Nephron (organoid): ENCODE results near the gene C3orf70.

Experiments used
- H3K27ac Mint-ChIP-seq, 3 experiments: 2 replicates each; pipeline ENCODE4 v1.8.0; 2020; ENCODE audit warnings: mixed read lengths in 3 of 3, mild to moderate bottlenecking in 2 of 3, moderate library complexity in 1 of 3
- H3K27me3 Mint-ChIP-seq: 2 replicates; pipeline ENCODE4 v1.8.0; 2021; ENCODE audit warnings: low read depth, mild to moderate bottlenecking, moderate library complexity, mixed read lengths
- H3K36me3 Mint-ChIP-seq: 2 replicates; pipeline ENCODE4 v1.8.0; 2020; ENCODE audit warnings: low read depth, mixed read lengths
- H3K4me1 Mint-ChIP-seq: 2 replicates; pipeline ENCODE4 v1.8.0; 2020; ENCODE audit warnings: mixed read lengths
- H3K4me3 Mint-ChIP-seq, 3 experiments: 2 replicates each; pipeline ENCODE4 v1.8.0; 2020; ENCODE audit warnings: mild to moderate bottlenecking in 3 of 3, mixed read lengths in 3 of 3, moderate library complexity in 2 of 3
- H3K9me3 Mint-ChIP-seq: 2 replicates; pipeline ENCODE4 v1.8.0; 2020; ENCODE audit warnings: mixed read lengths
- TF ChIP-seq, protein P1 (sequence below), 3 experiments: fragments of 200-600 bp; sonication (generic); IDR thresholded peaks; one replicate each; pipeline ENCODE4 v1.5.0; 2021; ENCODE audit warnings: antibody characterized with exemption in 3 of 3; ENCODE audit not compliant: unreplicated experiment in 3 of 3

The C3orf70 gene

DNA sequence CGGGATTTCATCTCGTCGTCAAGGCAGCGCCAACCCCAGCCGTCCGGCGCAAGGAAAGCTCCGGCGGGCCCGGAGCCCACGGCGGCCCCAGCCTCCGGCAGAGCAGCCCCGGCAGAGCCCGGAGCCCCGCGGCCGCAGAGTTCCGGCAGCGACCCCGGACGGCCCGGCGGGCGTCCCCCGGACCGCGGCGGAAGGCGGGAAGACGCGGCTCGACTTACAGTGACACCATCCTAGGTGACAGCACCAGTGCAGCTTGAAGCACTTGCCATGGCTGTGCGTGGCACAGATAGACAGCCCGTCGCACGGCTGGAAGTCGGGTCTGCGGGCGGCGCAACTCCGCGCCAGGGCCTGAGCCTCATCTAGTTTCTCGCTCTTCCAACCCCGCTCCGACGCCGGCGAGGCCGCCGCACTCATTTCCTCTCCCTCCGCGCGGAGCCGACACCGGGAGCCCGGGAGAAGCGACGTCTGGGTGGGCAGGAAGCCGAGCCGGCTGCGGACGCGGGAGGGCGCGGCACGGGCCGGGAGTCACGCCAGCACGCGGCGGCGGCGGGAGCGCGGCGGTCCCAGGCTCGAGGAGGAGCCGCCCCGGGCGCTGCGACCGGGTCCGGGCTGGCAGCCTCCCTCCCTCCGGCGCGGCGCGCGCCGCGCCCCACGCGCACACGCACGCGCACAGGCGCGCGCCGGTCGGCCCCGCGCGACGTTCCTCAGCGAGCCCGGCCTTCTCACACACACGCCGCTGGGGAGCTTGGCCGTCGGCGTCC is at the start of gene C3orf70:
TSS of gene C3orf70 (minus strand) at position 651 of the 761 bp plus-strand sequence. CDS start at position 414, 237 bp downstream.
- H3K4me1 Mint-ChIP-seq: peaks cover 20% of the 10 kb centered on the region
- H3K4me3 Mint-ChIP-seq: peak within 1 kb of the TSS; percentile 92 to 96 (median 94)
- peak within 1 kb of the TSS; percentile 68 to 88 (median 80) for H3K27ac Mint-ChIP-seq
- no peaks in the 10 kb centered on the region for H3K9me3 Mint-ChIP-seq
- no peaks in the 10 kb centered on the region for H3K36me3 Mint-ChIP-seq
- H3K27me3 Mint-ChIP-seq: peaks cover 8% of the 10 kb centered on the region
- TF ChIP-seq, protein P1, sequence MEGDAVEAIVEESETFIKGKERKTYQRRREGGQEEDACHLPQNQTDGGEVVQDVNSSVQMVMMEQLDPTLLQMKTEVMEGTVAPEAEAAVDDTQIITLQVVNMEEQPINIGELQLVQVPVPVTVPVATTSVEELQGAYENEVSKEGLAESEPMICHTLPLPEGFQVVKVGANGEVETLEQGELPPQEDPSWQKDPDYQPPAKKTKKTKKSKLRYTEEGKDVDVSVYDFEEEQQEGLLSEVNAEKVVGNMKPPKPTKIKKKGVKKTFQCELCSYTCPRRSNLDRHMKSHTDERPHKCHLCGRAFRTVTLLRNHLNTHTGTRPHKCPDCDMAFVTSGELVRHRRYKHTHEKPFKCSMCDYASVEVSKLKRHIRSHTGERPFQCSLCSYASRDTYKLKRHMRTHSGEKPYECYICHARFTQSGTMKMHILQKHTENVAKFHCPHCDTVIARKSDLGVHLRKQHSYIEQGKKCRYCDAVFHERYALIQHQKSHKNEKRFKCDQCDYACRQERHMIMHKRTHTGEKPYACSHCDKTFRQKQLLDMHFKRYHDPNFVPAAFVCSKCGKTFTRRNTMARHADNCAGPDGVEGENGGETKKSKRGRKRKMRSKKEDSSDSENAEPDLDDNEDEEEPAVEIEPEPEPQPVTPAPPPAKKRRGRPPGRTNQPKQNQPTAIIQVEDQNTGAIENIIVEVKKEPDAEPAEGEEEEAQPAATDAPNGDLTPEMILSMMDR (IDR thresholded peaks at IDR 0.05; ENCODE audit: unreplicated experiment in 3 of 3): no peak

DNA sequence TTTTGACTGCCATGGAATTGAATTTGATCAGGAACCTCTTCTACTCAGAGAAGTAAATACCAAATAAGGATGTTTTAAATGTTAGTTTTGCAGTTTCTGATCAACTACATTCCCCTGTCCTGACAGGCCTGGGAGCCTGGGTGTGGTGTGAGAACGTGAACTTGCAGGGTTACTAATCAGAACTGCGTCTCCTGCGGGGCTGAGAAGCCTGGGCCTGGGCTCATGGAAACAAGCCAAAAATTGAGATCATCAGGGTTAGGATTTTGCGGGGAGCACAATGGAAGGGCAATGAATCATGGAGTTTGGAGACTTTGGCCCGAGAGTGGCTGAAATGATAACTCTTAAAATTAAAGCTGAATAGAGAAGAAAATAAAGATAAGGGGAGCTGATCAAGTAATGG is 47.8 kb upstream of the C3orf70 start:
- no peaks in the 10 kb centered on the region for H3K27me3 Mint-ChIP-seq
- H3K27ac Mint-ChIP-seq: no peak overlapping the region
- H3K4me1 Mint-ChIP-seq: no peaks in the 10 kb centered on the region
- TF ChIP-seq, protein P1 (IDR thresholded peaks at IDR 0.05; ENCODE audit: unreplicated experiment in 3 of 3): no peak
- H3K4me3 Mint-ChIP-seq: no peak overlapping the region
- peaks cover 7% of the 10 kb centered on the region for H3K36me3 Mint-ChIP-seq
- H3K9me3 Mint-ChIP-seq: no peaks in the 10 kb centered on the region

GRCh38 chr3:185199671-185200070 is 46.8 kb upstream of the C3orf70 start:
- H3K36me3 Mint-ChIP-seq: peaks cover 7% of the 10 kb centered on the region
- no peaks in the 10 kb centered on the region for H3K4me1 Mint-ChIP-seq
- H3K27me3 Mint-ChIP-seq: no peaks in the 10 kb centered on the region
- no peak overlapping the region for H3K27ac Mint-ChIP-seq
- no peaks in the 10 kb centered on the region for H3K9me3 Mint-ChIP-seq
- TF ChIP-seq, protein P1 (IDR thresholded peaks at IDR 0.05; ENCODE audit: unreplicated experiment in 3 of 3): no peak
- H3K4me3 Mint-ChIP-seq: no peak overlapping the region

DNA sequence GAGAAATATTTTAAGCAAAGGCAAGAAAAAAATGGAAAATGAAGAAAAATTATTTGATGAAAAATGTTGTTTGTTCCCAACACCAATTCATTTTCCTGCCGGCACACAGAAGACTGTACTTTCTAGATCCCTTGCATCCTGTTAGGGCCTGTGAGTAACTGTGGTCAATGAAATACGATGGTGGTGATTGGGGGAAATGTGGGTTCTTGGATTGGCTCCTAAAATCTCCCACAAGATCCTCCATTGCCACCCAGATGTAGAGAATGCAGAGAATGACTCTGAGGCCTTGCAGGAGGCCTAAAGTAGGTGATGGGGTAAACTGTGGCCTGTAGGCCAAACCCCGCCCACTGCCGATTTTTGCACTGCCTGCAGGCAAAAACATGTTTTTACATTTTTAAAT is 46.3 kb upstream of the C3orf70 start:
- TF ChIP-seq, protein P1 (IDR thresholded peaks at IDR 0.05; ENCODE audit: unreplicated experiment in 3 of 3): no peak
- Mint-ChIP-seq H3K27ac (no peak overlapping the region), H3K4me1 (no peaks in the 10 kb centered on the region), H3K9me3 (no peaks in the 10 kb centered on the region), H3K27me3 (no peaks in the 10 kb centered on the region), H3K36me3 (peaks cover 7% of the 10 kb centered on the region), H3K4me3 (no peak overlapping the region)

DNA sequence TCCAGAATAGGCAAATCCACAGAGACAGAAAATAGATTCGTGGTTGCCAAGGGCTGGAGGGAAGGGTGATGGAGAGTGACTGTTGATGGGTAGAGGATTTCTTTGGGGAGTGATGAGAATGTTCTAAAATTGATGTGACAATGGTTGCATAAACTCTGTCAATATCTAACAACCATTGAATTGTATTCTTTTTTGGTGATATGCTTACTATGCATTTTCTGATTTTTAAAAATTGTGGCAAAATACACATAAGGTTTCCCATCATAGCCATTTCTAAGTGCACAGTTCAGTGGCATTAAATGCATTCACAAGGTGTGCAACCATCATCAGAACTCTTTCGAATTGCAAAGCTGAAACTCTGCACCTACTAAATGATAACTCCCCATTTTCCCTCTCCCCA is 44.2 kb upstream of the C3orf70 start:
- Mint-ChIP-seq H3K27ac (no peak overlapping the region), H3K4me1 (no peaks in the 10 kb centered on the region), H3K4me3 (no peak overlapping the region), H3K36me3 (peaks cover 7% of the 10 kb centered on the region), H3K27me3 (no peaks in the 10 kb centered on the region), H3K9me3 (no peaks in the 10 kb centered on the region)
- TF ChIP-seq, protein P1 (IDR thresholded peaks at IDR 0.05; ENCODE audit: unreplicated experiment in 3 of 3): no peak

- H3K4me3 Mint-ChIP-seq: no peak overlapping the region
- H3K9me3 Mint-ChIP-seq: no peaks in the 10 kb centered on the region
- TF ChIP-seq, protein P1 (IDR thresholded peaks at IDR 0.05; ENCODE audit: unreplicated experiment in 3 of 3): no peak
- no peak overlapping the region for H3K27ac Mint-ChIP-seq
- no peaks in the 10 kb centered on the region for H3K36me3 Mint-ChIP-seq
- no peaks in the 10 kb centered on the region for H3K4me1 Mint-ChIP-seq
- H3K27me3 Mint-ChIP-seq: no peaks in the 10 kb centered on the region
These were observed 42.8 kb upstream of the C3orf70 start for GRCh38 chr3:185195652-185196051.
